Astrocyte of the cerebellum (primary cell): ENCODE data around the gene CACNG8.

Experiments
- DNase-seq: peaks from one replicate; pipeline ENCODE4 v3.0.0-alpha.2; 2011; ENCODE audit warnings: low read depth
- H3K4me3 ChIP-seq: 2 replicates; pipeline ENCODE4 v1.5.1; 2011; ENCODE audit warnings: mild to moderate bottlenecking, low read depth, low read length, moderate library complexity
- in situ Hi-C: cut with HindIII; loops from 2 replicates; pipeline ENCODE4 v1.10.0; 2017; ENCODE audit warnings: low sequenced_read_pairs
- TF ChIP-seq, protein P1 (sequence below): IDR thresholded peaks from 2 replicates; pipeline ENCODE4 v1.5.1; 2012; ENCODE audit warnings: low read length, low read depth, moderate library complexity, mild to moderate bottlenecking; ENCODE audit errors: missing control alignments

The CACNG8 gene

DNA sequence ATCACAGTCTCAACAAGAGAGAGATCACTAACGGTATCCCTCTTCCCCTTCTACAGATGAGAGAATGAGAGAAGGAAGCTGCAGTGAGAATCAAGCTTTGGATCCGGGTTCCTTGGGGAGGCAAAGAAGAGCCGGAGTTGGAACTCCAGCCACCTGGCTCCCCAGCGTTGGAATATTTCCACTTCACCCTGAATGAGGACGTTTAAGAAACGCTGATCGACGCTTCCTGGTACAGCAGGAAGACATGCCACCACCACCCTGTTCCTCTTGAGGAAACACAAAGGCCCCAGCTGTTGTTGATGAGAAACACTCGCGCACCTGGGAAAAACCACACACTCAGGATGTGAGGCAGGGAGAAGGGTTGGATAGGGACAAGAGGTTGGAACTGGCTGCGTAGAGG is 11.3 kb upstream of the CACNG8 start:
- DNase-seq, result no peak
- in situ Hi-C loops, result no loop called here
- TF ChIP-seq, protein P1, sequence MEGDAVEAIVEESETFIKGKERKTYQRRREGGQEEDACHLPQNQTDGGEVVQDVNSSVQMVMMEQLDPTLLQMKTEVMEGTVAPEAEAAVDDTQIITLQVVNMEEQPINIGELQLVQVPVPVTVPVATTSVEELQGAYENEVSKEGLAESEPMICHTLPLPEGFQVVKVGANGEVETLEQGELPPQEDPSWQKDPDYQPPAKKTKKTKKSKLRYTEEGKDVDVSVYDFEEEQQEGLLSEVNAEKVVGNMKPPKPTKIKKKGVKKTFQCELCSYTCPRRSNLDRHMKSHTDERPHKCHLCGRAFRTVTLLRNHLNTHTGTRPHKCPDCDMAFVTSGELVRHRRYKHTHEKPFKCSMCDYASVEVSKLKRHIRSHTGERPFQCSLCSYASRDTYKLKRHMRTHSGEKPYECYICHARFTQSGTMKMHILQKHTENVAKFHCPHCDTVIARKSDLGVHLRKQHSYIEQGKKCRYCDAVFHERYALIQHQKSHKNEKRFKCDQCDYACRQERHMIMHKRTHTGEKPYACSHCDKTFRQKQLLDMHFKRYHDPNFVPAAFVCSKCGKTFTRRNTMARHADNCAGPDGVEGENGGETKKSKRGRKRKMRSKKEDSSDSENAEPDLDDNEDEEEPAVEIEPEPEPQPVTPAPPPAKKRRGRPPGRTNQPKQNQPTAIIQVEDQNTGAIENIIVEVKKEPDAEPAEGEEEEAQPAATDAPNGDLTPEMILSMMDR, result no peak
- no peak overlapping the region for H3K4me3 ChIP-seq

- TF ChIP-seq, protein P1, result no peak
- no peak for DNase-seq
- H3K4me3 ChIP-seq, result no peak overlapping the region
- in situ Hi-C loops, result no loop called here
Measured at GRCh38 chr19:53951947-53952346, 10.8 kb upstream of the CACNG8 start.

- TF ChIP-seq, protein P1, result no peak
- H3K4me3 ChIP-seq, result no peak overlapping the region
- DNase-seq, result no peak
- in situ Hi-C loops, result no loop called here
Measured at GRCh38 chr19:53953383-53953782, 9.4 kb upstream of the CACNG8 start.

DNA sequence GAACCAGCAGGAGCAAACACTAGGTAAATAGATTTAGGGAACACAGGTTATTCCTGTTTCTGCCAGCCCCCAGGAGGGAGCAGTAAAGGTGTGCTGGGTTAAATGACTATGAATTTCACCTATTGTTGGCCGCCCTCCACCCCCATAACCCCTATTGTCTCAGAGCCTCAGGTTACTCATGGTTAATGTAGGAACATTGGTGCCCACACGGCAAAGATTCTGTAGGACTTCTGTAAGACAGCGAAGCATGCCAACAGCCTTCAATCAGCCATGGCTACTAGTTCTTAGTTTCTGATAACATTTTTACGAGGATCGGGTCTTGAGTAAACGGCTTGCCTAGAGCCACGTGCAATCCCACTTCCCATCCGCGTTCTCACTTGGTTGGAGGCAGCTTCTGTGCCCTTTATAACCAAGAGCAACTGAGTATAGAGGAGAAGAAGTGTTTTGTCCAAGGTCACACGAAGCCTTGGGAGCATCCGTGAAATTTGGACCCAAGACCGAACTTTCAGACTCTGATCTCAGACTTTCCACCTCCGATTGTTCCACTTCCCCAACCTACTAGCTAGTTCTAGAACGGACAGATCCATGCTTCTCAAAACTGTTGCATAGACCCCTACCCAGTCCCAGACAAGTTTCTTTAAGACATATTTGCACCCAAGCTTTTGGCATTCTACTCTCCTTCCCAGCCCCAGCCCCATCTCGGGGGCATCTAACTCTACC is 5.1 kb upstream of the CACNG8 start:
- DNase-seq, result no peak
- in situ Hi-C loops, result no loop called here
- H3K4me3 ChIP-seq, result no peak overlapping the region
- TF ChIP-seq, protein P1, result no peak

- DNase-seq, result no peak
- in situ Hi-C loops, result no loop called here
- H3K4me3 ChIP-seq, result no peak overlapping the region
- TF ChIP-seq, protein P1, result no peak
Measured at GRCh38 chr19:53958168-53958571, 4.6 kb upstream of the CACNG8 start.

GRCh38 chr19:53958823-53959757 is 3.6 kb upstream of the CACNG8 start:
- no peak for DNase-seq
- H3K4me3 ChIP-seq, result no peak overlapping the region
- in situ Hi-C loops, result no loop called here
- TF ChIP-seq, protein P1, result no peak
